ENCODE data around the gene APOA5.

GRCh38 chr11:116742104-116742503 is 49.6 kb downstream of the APOA5 start:
- TF ChIP-seq CTCF (IDR thresholded peaks at IDR 0.05): no peak
- no peak for TF ChIP-seq POLR2A (IDR thresholded peaks at IDR 0.05)

Measured in breast epithelium (tissue), 3 donors.